Sigmoid colon (tissue), 7 donors: Measurements from ENCODE around the gene FAM162A. TPM values are rescaled to one million over a fixed set of nuclear protein-coding genes. Genes with fewer than 3 reads are reported as not detected.
A peak's percentile ranks its signal among the peaks of the same experiment; 100 is the strongest.

ENCODE experiments used
- DNase-seq: peaks from one replicate; pipeline ENCODE4 v3.0.0-alpha.2; 2019
- H3K27ac ChIP-seq, 4 donors: fragments of 200-600 bp; sonication (generic); one replicate each; pipeline ENCODE4 v1.5.1; 2016 to 2019; ENCODE audit warnings: mild to moderate bottlenecking in 1 of 4
- H3K27me3 ChIP-seq, 3 donors: fragments of 200-600 bp; sonication (generic); one replicate each; pipeline ENCODE4 v1.5.1; 2019; ENCODE audit warnings: mild to moderate bottlenecking in 1 of 3
- H3K36me3 ChIP-seq, 4 donors: fragments of 200-600 bp; sonication (generic); one replicate each; pipeline ENCODE4 v1.5.1; 2016 to 2019
- H3K4me1 ChIP-seq, 4 donors: fragments of 200-600 bp; sonication (generic); one replicate each; pipeline ENCODE4 v1.5.1; 2017 to 2019
- H3K4me3 ChIP-seq, 4 donors: fragments of 200-600 bp; sonication (generic); one replicate each; pipeline ENCODE4 v1.5.1; 2017 to 2019; ENCODE audit warnings: mild to moderate bottlenecking in 2 of 4, moderate library complexity in 1 of 4
- H3K9me3 ChIP-seq, 4 donors: fragments of 200-600 bp in 3 of 4; sonication (generic) in 3 of 4; one replicate each; pipeline versions ENCODE4 v1.5.1 to v1.6.1; 2013 to 2019
- EP300 ChIP-seq, 4 donors: sonication (generic); formaldehyde crosslinking; IDR thresholded peaks; one replicate each; pipeline ENCODE4 v1.6.1; 2017; ENCODE audit warnings: antibody characterized with exemption in 4 of 4
- POLR2A ChIP-seq, 2 donors: fragments of 450-650 bp; IDR thresholded peaks; one replicate each; pipeline ENCODE4 v1.6.1; 2016; ENCODE audit warnings: antibody characterized with exemption in 2 of 2, mild to moderate bottlenecking in 2 of 2, moderate library complexity in 2 of 2
- POLR2AphosphoS5 ChIP-seq, 4 donors: sonication (generic); formaldehyde crosslinking; IDR thresholded peaks; one replicate each; pipeline ENCODE4 v1.6.1; 2017; ENCODE audit warnings: antibody characterized with exemption in 4 of 4
- WGBS, 2 donors: extraction: QIAGEN DNeasy Blood & Tissue Kit; methylation state at CpG; one replicate each; pipeline ENCODE4 v1.1.7; 2013; 5-methylcytosine and 5-hydroxymethylcytosine counted together
- intact Hi-C: fragments of 100-400 bp; cut with DNase I; formaldehyde crosslinking; loops from one replicate; pipeline ENCODE4 v1.15.1; 2023
- polyA plus RNA-seq, 3 donors: library from polyadenylated mRNA; stranded (reverse); fragments of 200-250 nt; gene quantifications; one replicate each; pipeline ENCODE4 v1.2.3, GENCODE V29; 2013
- total RNA-seq, 4 donors: library from RNA; depleted of rRNA; stranded (reverse); fragments of >200 nt; gene quantifications; one replicate each; pipeline ENCODE4 v1.1.0, GENCODE V29; 2016
- TF ChIP-seq, protein P1 (sequence below), 4 experiments: fragments of 450-650 bp in 3 of 4; fragments of 200-600 bp in 1 of 4; IDR thresholded peaks; one replicate each; pipeline ENCODE4 v1.5.1; 2016 to 2019; ENCODE audit warnings: antibody characterized with exemption in 4 of 4, mild to moderate bottlenecking in 3 of 4, moderate library complexity in 2 of 4
- donor health status: healthy with polysubstance abuse.
- donor health status: Bipolar disorder and iron deficiency.
- donor health status: healthy.

Gene FAM162A
- total and polyA plus RNA-seq, 7 donors, result 37.1 to 298 (median 56.6) TPM

DNA sequence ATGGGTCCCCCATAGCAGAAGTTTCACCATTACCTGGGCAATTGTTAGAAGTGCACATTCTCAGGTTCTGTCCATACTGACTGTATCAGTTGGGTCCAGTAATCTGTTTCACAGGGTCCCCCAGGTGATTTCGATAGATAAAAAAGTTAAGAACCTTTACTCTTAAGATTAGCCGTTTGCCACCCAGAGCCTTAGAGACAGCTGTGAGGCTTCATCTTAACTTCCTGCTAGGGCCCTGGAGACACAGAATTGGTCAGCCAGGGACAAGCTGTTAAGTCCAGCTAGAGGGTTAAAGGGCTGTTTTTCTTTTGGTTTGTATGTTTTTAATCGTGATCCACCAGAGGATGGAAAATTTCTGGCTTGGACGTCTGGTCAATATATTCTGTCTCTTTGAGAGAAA lies 6.7 kb downstream of the FAM162A start:
- WGBS, 2 donors, result 58 to 69% methylated on average over 4 of the region's 4 CpGs
- Histone ChIP-seq H3K27me3 (no peaks in the 10 kb centered on the region), H3K36me3 (peaks cover 0 to 7% (median 0%) of the 10 kb centered on the region in 4 donors), H3K4me1 (peaks cover 0 to 25% (median 11%) of the 10 kb centered on the region in 4 donors), H3K9me3 (no peaks in the 10 kb centered on the region), H3K27ac (peak overlapping the region; percentile 3 to 55 (median 37)), H3K4me3 (no peak overlapping the region)
- TF ChIP-seq POLR2AphosphoS5 (IDR thresholded peaks at IDR 0.05) (no peak), EP300 (IDR thresholded peaks at IDR 0.05) (no peak), POLR2A (IDR thresholded peaks at IDR 0.05) (no peak)
- TF ChIP-seq, protein P1, sequence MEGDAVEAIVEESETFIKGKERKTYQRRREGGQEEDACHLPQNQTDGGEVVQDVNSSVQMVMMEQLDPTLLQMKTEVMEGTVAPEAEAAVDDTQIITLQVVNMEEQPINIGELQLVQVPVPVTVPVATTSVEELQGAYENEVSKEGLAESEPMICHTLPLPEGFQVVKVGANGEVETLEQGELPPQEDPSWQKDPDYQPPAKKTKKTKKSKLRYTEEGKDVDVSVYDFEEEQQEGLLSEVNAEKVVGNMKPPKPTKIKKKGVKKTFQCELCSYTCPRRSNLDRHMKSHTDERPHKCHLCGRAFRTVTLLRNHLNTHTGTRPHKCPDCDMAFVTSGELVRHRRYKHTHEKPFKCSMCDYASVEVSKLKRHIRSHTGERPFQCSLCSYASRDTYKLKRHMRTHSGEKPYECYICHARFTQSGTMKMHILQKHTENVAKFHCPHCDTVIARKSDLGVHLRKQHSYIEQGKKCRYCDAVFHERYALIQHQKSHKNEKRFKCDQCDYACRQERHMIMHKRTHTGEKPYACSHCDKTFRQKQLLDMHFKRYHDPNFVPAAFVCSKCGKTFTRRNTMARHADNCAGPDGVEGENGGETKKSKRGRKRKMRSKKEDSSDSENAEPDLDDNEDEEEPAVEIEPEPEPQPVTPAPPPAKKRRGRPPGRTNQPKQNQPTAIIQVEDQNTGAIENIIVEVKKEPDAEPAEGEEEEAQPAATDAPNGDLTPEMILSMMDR (IDR thresholded peaks at IDR 0.05), result no peak
- DNase-seq, result no peak
- intact Hi-C loops, result loop anchor here (5.0 kb wide), 1 partner anchor 167 kb away; no protein-coding TSS in a partner anchor

DNA sequence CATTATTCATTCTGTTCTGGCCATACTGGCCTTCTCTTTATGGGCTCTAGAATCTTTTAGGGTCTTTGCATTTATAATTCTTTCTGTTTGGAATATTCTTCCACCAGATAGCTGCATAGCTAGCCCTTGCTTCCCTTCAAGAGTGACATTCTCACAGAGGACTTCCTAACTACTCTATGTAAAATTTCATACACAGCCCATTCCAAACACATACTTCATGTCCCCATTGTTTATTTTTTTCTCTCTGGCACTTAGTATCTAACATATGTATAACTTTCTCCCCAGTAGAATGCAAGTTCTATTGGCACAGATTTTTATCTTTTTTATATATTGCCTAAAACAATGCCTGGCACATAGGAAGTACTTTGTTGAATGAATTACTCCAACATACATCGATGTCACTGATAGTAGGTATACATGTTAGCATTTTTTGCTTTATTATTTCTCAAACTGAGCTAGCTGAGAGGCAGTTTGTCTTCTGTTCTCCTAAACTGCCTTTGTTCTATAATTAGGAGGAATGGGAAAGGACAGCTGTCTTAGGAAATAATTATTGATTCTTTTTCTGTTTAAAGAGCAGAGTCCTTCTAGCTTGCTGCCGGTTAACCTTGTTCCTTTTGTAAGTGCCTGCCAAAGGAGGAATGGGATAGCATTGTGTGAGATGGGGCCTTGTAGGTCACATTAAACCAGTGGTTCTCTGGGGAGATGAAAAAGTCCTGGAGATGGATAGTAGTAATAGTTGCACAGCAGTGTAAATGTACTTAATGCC lies 7.9 kb downstream of the FAM162A start:
- Histone ChIP-seq H3K27me3 (no peaks in the 10 kb centered on the region), H3K9me3 (no peaks in the 10 kb centered on the region), H3K4me3 (no peak overlapping the region), H3K36me3 (peaks cover 0 to 7% (median 0%) of the 10 kb centered on the region in 4 donors), H3K27ac (no peak overlapping the region), H3K4me1 (peaks cover 0 to 17% (median 7%) of the 10 kb centered on the region in 4 donors)
- intact Hi-C loops, result loop anchor here (2.0 to 5.0 kb wide), 2 partner anchors 165 to 287 kb away; no protein-coding TSS in a partner anchor
- no peak for DNase-seq
- no peak for TF ChIP-seq POLR2AphosphoS5 (IDR thresholded peaks at IDR 0.05)
- TF ChIP-seq EP300 (IDR thresholded peaks at IDR 0.05), result no peak
- no peak for TF ChIP-seq POLR2A (IDR thresholded peaks at IDR 0.05)
- TF ChIP-seq, protein P1 (IDR thresholded peaks at IDR 0.05), result no peak
- WGBS, 2 donors, result 39 to 78% methylated on average over 2 of the region's 2 CpGs

DNA sequence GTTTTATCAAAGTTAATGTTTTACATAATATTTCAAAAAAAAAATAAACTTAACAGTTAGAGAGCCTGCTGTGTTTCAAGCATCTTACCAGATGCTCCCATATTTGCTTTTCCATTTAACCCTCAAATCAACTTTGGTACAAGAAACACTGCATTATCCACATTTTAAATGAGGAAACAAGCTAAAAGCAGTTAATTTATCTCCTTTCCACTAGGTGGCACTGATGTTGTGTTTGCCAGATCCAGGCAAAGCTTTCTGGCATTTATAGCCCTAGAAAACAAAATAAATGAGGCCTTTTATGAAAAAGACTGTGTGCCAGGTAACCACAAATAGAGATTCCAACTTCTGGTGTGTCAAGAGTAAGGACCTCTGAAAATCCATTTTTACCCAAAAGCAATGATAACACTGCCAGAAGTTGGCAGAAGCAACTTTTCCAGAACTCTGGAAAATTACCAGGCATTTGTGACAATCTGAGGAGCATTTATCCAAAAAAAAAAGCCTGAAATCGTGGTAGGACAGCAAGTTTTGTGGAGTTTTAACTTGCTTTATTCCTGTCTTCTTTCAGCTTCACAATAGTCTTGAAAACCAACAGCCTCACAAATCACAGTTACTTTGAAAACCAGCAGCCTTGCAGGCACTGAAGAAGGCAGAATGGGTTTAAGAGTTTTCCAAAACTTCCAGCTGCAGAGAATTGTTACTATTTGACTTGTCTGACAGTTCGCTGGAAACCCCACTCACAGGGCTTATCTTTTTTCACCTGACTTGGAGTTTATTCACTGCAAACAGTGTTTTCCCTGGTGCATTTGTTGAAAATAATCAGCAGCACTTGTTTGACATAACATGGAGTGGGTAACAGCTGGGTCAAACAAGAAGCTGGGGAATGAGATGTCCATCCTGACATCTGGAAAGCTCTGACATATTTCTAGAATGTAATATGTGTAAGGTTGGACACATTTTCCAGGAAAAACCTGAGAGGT lies 9.2 kb downstream of the FAM162A start:
- no peaks in the 10 kb centered on the region for H3K27me3 ChIP-seq
- 38 to 57% methylated on average over 2 of the region's 2 CpGs for WGBS, 2 donors
- peak overlapping the region in 3 of 4 donors; percentile 1 to 46 (median 8) for H3K27ac ChIP-seq
- H3K9me3 ChIP-seq, result no peaks in the 10 kb centered on the region
- H3K4me3 ChIP-seq, result no peak overlapping the region
- H3K36me3 ChIP-seq, result no peaks in the 10 kb centered on the region
- DNase-seq, result no peak
- H3K4me1 ChIP-seq, result peaks cover 0 to 17% (median 7%) of the 10 kb centered on the region in 4 donors
- intact Hi-C loops, result loop anchor here (2.0 to 5.0 kb wide), 2 partner anchors 164 to 286 kb away; no protein-coding TSS in a partner anchor
- TF ChIP-seq POLR2A (IDR thresholded peaks at IDR 0.05), result no peak
- TF ChIP-seq, protein P1 (IDR thresholded peaks at IDR 0.05), result peak; percentile 32 to 69 (median 52)
- TF ChIP-seq POLR2AphosphoS5 (IDR thresholded peaks at IDR 0.05), result no peak
- TF ChIP-seq EP300 (IDR thresholded peaks at IDR 0.05), result no peak

DNA sequence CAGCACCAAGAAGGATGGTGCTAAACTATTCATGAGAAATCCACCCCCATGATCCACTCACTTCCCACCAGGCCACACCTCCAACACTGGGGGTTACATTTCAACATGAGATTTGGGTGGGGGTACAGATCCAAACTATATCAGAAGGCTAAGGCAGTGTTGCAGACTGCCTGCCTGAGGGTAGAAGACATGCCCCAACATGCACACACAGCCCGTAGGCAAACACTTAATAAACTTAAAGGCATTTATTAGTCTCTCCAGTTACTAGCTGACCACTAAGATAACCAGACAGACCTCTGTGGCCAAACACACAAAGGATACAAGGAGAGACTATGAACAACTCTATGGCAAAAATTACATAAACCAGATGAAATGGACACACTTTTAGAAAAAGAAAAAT lies 10.2 kb downstream of the FAM162A start:
- intact Hi-C loops, result loop anchor here (5.0 kb wide), 1 partner anchor 163 kb away; no protein-coding TSS in a partner anchor
- no peaks in the 10 kb centered on the region for H3K9me3 ChIP-seq
- 79 to 80% methylated on average over 1 of the region's 1 CpG for WGBS, 2 donors

More for the DNA sequence above, 10.2 kb downstream of the FAM162A start:
- Histone ChIP-seq H3K4me3 (no peak overlapping the region), H3K4me1 (peaks cover 0 to 17% (median 7%) of the 10 kb centered on the region in 4 donors), H3K27me3 (no peaks in the 10 kb centered on the region), H3K36me3 (no peaks in the 10 kb centered on the region), H3K27ac (no peak overlapping the region)
- DNase-seq, result no peak
- TF ChIP-seq POLR2A (IDR thresholded peaks at IDR 0.05), result no peak
- no peak for TF ChIP-seq EP300 (IDR thresholded peaks at IDR 0.05)
- TF ChIP-seq, protein P1 (IDR thresholded peaks at IDR 0.05), result no peak
- TF ChIP-seq POLR2AphosphoS5 (IDR thresholded peaks at IDR 0.05), result no peak
